K562 (cell line): ENCODE data around the gene PLXND1. TPM values are rescaled to one million over a fixed set of nuclear protein-coding genes. Genes with fewer than 3 reads are reported as not detected.

Experiments
- ATAC-seq: fragments of 200-7000 bp; cut with Tn5 transposase; 3 replicates; pipeline ENCODE4 v1.9.1; 2020; ENCODE audit warnings: moderate library complexity
- BruUV-seq: library from RNA; stranded (reverse); fragments of 400-500 nt; replicated peaks from 2 replicates; lab custom pipeline; 2021; lab: Mats Ljungman, UMichigan
- CTCF ChIA-PET: fragments of 300-600 bp; formaldehyde crosslinking; extraction: SDS; loops from one replicate; lab custom pipeline; 2021; ENCODE audit warnings: low intra/inter-chr PET ratio; lab: Yijun Ruan, JAX
- POLR2A ChIA-PET: fragments of 300-600, 350-650 bp; sonication (Branson Sonifier 250); formaldehyde crosslinking; extraction: SDS; loops from one replicate; lab custom pipeline; 2021; ENCODE audit warnings: antibody characterized with exemption, inconsistent platforms; lab: Yijun Ruan, JAX
- DNase-seq, 4 experiments: peaks; one replicate each; pipeline versions ENCODE4 v3.0.0 to v3.0.0-alpha.2; 2011 to 2018; ENCODE audit warnings: low spot score in 3 of 4, mixed read lengths in 3 of 4; ENCODE audit errors: extremely low read depth in 1 of 4
- FAIRE-seq: peaks from 2 replicates; lab custom pipeline; 2011; peaks lifted over from hg19 to GRCh38; lab: Jason Lieb, UNC
- H2AFZ ChIP-seq: 2 replicates; pipeline ENCODE4 v1.6.0; 2011; ENCODE audit warnings: low read depth, low read length, control low read depth, inconsistent platforms
- H3K27ac ChIP-seq: fragments of 200-600 bp; 3 replicates; pipeline ENCODE4 v1.8.0; 2011; ENCODE audit warnings: low read depth, mild to moderate bottlenecking, control low read depth, inconsistent platforms, low read length, moderate library complexity, mixed read lengths; ENCODE audit errors: extremely low read depth
- H3K27me3 ChIP-seq, 2 experiments: fragments of 300-600 bp in 1 of 2; 2 replicates in 1 of 2; 3 replicates in 1 of 2; pipeline versions ENCODE4 v1.6.0 to v1.8.0; 2011; ENCODE audit warnings: inconsistent platforms in 2 of 2, low read length in 2 of 2, mild to moderate bottlenecking in 1 of 2, mixed read lengths in 1 of 2, moderate library complexity in 1 of 2; ENCODE audit not compliant: control insufficient read depth in 2 of 2, insufficient read depth in 2 of 2
- H3K36me3 ChIP-seq: fragments of 300-600 bp; 3 replicates; pipeline ENCODE4 v1.8.0; 2011; ENCODE audit warnings: mild to moderate bottlenecking, low read length, inconsistent platforms; ENCODE audit not compliant: control insufficient read depth, insufficient read depth
- H3K4me1 ChIP-seq, 2 experiments: fragments of 200-600 bp in 1 of 2; replicated peaks in 1 of 2; 2 replicates in 1 of 2; 3 replicates in 1 of 2; pipeline versions ENCODE4 v1.5.1 to v1.8.0; 2011; ENCODE audit warnings: inconsistent platforms in 2 of 2, low read length in 2 of 2, mild to moderate bottlenecking in 1 of 2, mixed read lengths in 1 of 2, moderate library complexity in 1 of 2; ENCODE audit not compliant: control insufficient read depth in 2 of 2, insufficient read depth in 2 of 2
- H3K4me2 ChIP-seq: 2 replicates; pipeline ENCODE4 v1.6.1; 2011; ENCODE audit warnings: low read length, control low read depth, inconsistent platforms, mixed read lengths; ENCODE audit not compliant: insufficient read depth
- H3K4me3 ChIP-seq: fragments of 200-600 bp; sonication (generic), shearing (Covaris generic); 2 replicates; pipeline ENCODE4 v1.5.1; 2016; ENCODE audit warnings: control low read depth, inconsistent platforms
- H3K79me2 ChIP-seq: fragments of 200-600 bp; 3 replicates; pipeline ENCODE4 v1.8.0; 2011; ENCODE audit warnings: low read length, inconsistent platforms; ENCODE audit not compliant: control insufficient read depth, insufficient read depth
- H3K9ac ChIP-seq, 2 experiments: 2 replicates each; pipeline versions ENCODE4 v1.6.0 to v1.6.1; 2011; ENCODE audit warnings: low read depth in 2 of 2, low read length in 2 of 2, control low read depth in 1 of 2, inconsistent platforms in 1 of 2, mild to moderate bottlenecking in 1 of 2, mixed read lengths in 1 of 2; ENCODE audit not compliant: insufficient read depth in 1 of 2
- H3K9me1 ChIP-seq: one replicate; pipeline ENCODE4 v1.6.0; 2011; ENCODE audit warnings: inconsistent platforms, mild to moderate bottlenecking, low read length, moderate library complexity; ENCODE audit not compliant: control insufficient read depth, insufficient read depth
- H3K9me3 ChIP-seq: replicated peaks from 2 replicates; pipeline ENCODE4 v1.5.1; 2011; ENCODE audit warnings: low read depth, low read length, inconsistent platforms; ENCODE audit not compliant: control insufficient read depth, insufficient read depth
- H4K20me1 ChIP-seq: replicated peaks from 2 replicates; pipeline ENCODE4 v1.6.1; 2011; ENCODE audit warnings: low read length, inconsistent platforms, mixed read lengths; ENCODE audit not compliant: control insufficient read depth, insufficient read depth
- HDAC6 ChIP-seq: IDR thresholded peaks from 2 replicates; pipeline ENCODE4 v1.6.1; 2012; ENCODE audit warnings: low read depth, mild to moderate bottlenecking, control low read depth, inconsistent platforms, low read length, moderate library complexity
- HMGN3 ChIP-seq: IDR thresholded peaks from 2 replicates; pipeline ENCODE4 v1.6.1; 2011; ENCODE audit warnings: borderline replicate concordance, low read depth, mild to moderate bottlenecking, mixed read lengths, low read length; ENCODE audit not compliant: insufficient read length; ENCODE audit errors: extremely low read depth
- ILF3 ChIP-seq: fragments of 450-650 bp; IDR thresholded peaks from 2 replicates; pipeline ENCODE4 v1.6.1; 2018; ENCODE audit warnings: antibody characterized with exemption, mild to moderate bottlenecking, moderate library complexity, borderline replicate concordance
- JUN ChIP-seq, 2 experiments: sonication (generic) in 1 of 2; formaldehyde crosslinking in 1 of 2; IDR thresholded peaks; 2 replicates each; pipeline versions ENCODE4 v1.6.1 to v1.8.0; 2012 to 2022; ENCODE audit warnings: borderline replicate concordance in 2 of 2, mild to moderate bottlenecking in 2 of 2, improper control_type of control experiment in 1 of 2, low read depth in 1 of 2, low read length in 1 of 2, missing genetic modification reagents in 1 of 2
- NR2C1 ChIP-seq, 2 experiments: fragments of 450-650 bp; IDR thresholded peaks; 2 replicates each; pipeline ENCODE4 v1.6.1; 2017; ENCODE audit warnings: mild to moderate bottlenecking in 2 of 2, antibody characterized with exemption in 1 of 2, inconsistent platforms in 1 of 2, missing compliant biosample characterization in 1 of 2, missing genetic modification characterization in 1 of 2
- TEAD1 ChIP-seq, 2 experiments: fragments of 450-650 bp in 1 of 2; sonication (generic) in 1 of 2; formaldehyde crosslinking; IDR thresholded peaks; 2 replicates each; pipeline versions ENCODE4 v1.4.0 to v1.8.0; 2020 to 2022; ENCODE audit warnings: mild to moderate bottlenecking in 2 of 2, missing genetic modification reagents in 1 of 2
- WGBS: fragments of 100-300 bp; shearing (Covaris generic); methylation state at CpG from one replicate; pipeline ENCODE4 v1.1.6; 2016; ENCODE audit warnings: low coverage, mixed read lengths; ENCODE audit not compliant: insufficient coverage; ENCODE audit errors: missing lambda C conversion rate; 5-methylcytosine and 5-hydroxymethylcytosine counted together
- in situ Hi-C: fragments of 300-500 bp; cut with MboI; formaldehyde crosslinking; loops from 4 replicates; pipeline ENCODE4 v1.15.0; 2018; ENCODE audit warnings: inconsistent platforms, mixed read lengths
- intact Hi-C: fragments of 100-400 bp; cut with micrococcal nuclease; formaldehyde crosslinking; loops from 2 replicates; pipeline ENCODE4 v1.14.2; 2022
- polyA plus RNA-seq, 8 experiments: library from polyadenylated mRNA; depleted of rRNA in 4 of 8; stranded (reverse) in 5 of 8; unstranded in 3 of 8; fragments of >200 nt; fragmentation: Nextera tagmentation in 2 of 8; fragmentation: Illumina TruSeq in 1 of 8; extraction: Ambion mirVana in 2 of 8; extraction: Trizol in 1 of 8; gene quantifications; 2 replicates each; pipeline versions ENCODE4 v1.2.1 to v1.2.3, GENCODE V29; 2011 to 2014; ENCODE audit warnings: inconsistent platforms in 1 of 8, missing spikeins in 1 of 8
- total RNA-seq, 7 experiments: library from RNA; depleted of rRNA in 6 of 7; stranded (reverse); fragments of >200 nt in 6 of 7; fragmentation: Illumina TruSeq in 2 of 7; extraction: Trizol in 2 of 7; gene quantifications; 2 replicates each; pipeline versions ENCODE4 v1.2.1 to v1.2.3, GENCODE V29; 2011 to 2021; ENCODE audit warnings: low replicate concordance in 1 of 7
- TF ChIP-seq, protein P1 (sequence below), 2 experiments: IDR thresholded peaks; 2 replicates each; pipeline ENCODE4 v1.6.1; 2011; ENCODE audit warnings: borderline replicate concordance in 1 of 2, control low read depth in 1 of 2, low read depth in 1 of 2, low read length in 1 of 2, mild to moderate bottlenecking in 1 of 2, mixed read lengths in 1 of 2, moderate library complexity in 1 of 2; ENCODE audit not compliant: insufficient read depth in 1 of 2, insufficient read length in 1 of 2, poor library complexity in 1 of 2, severe bottlenecking in 1 of 2; ENCODE audit errors: extremely low read depth in 1 of 2
- TF ChIP-seq, protein P2 (sequence below): fragments of 450-650 bp; IDR thresholded peaks from 2 replicates; pipeline ENCODE4 v1.6.1; 2016; ENCODE audit warnings: low read depth

PLXND1 gene
- total and polyA plus RNA-seq, 9 of the 15 experiments (the other 6 are each of a cell fraction or from before 2014, with no cell fraction given) = 0.34 to 28.8 (median 14.0) TPM

DNA sequence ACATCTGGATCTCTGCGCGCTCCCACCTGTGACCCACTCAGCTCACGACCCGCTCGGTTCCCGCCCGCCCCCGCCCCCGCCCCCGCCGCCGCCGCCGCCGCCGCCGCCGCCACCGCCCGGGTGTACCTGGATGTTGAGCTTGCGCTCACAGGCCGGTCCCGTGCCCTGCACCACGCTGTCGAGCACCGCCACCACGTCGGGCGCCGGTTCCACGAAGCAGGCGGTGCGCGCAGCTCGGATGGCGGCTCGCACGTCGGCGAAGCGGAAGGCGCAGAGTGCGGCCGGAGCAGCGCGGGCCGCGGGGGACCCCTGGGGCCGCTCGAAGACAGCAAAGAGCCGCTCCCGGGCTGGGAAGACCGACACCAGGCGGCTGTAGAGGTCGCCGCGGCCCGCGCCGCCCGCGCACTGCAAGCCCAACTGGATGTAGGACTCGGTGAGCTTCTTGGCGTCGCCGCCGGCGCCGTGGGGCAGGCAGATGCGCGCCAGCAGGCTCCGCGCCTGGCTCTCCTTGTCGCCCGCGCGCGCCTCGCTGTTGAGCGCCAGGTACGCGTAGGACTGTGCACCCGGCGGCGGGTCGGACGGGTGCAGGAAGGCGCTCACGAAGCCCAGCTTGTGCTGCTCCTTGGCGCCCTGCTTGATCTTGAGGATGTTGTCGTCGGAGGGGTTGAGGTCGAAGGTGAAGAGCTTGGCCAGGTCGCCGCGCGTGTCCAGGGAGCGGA is 1.1 kb downstream of the PLXND1 start:
- H4K20me1 ChIP-seq = peaks cover 16% of the 10 kb centered on the region; the same call in 1 of the 2 replicates
- in situ Hi-C loops = no loop called here
- BruUV-seq = no TSS peak
- DNase-seq (peak in 1 of 4 experiments; percentile 64), ATAC-seq (peak; percentile 57), FAIRE-seq (no peak)
- H3K9me1 ChIP-seq = no peaks in the 10 kb centered on the region
- intact Hi-C loops = loop anchor here (10.0 kb wide), 1 partner anchor 221 kb away; no protein-coding TSS in a partner anchor
- peak overlapping the region; percentile 78 for H3K4me2 ChIP-seq
- H3K79me2 ChIP-seq = peaks cover 56% of the 10 kb centered on the region
- 2% methylated on average over 30 of the region's 98 CpGs for WGBS
- CTCF ChIA-PET = no interaction called here
- H2AFZ ChIP-seq = peak overlapping the region; percentile 68
- H3K27ac ChIP-seq = peak overlapping the region; percentile 48; the same call in 1 of the 3 replicates
- H3K4me1 ChIP-seq = peaks cover 30 to 73% of the 10 kb centered on the region in 2 experiments; a peak in 4 of 5 replicates
- H3K27me3 ChIP-seq = no peaks in the 10 kb centered on the region
- no peaks in the 10 kb centered on the region for H3K9me3 ChIP-seq
- H3K9ac ChIP-seq = peak overlapping the region; percentile 34 to 89; a peak in 3 of 4 replicates
- POLR2A ChIA-PET = interaction anchor here (0.6 to 1.5 kb wide), 3 partner anchors 9 to 127 kb away, joined by 3 to 9 read pairs (median 5); no protein-coding TSS in a partner anchor
- peaks cover 3% of the 10 kb centered on the region; the same call in 2 of the 3 replicates for H3K36me3 ChIP-seq
- peak overlapping the region; percentile 43 for H3K4me3 ChIP-seq
- TF ChIP-seq HMGN3 = peak; percentile 9
- TF ChIP-seq, protein P1, sequence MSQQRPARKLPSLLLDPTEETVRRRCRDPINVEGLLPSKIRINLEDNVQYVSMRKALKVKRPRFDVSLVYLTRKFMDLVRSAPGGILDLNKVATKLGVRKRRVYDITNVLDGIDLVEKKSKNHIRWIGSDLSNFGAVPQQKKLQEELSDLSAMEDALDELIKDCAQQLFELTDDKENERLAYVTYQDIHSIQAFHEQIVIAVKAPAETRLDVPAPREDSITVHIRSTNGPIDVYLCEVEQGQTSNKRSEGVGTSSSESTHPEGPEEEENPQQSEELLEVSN (IDR thresholded peaks at IDR 0.05; ENCODE audit: borderline replicate concordance in 1 of 2, extremely low read depth in 1 of 2, insufficient read depth in 1 of 2, insufficient read length in 1 of 2, low read depth in 1 of 2, low read length in 1 of 2, poor library complexity in 1 of 2, severe bottlenecking in 1 of 2) = peak in 1 of 2 experiments; percentile 31
- TF ChIP-seq TEAD1 (CRISPR knock-in tag; IDR thresholded peaks at IDR 0.05) = peak in 1 of 2 experiments; percentile 77; a peak in 1 of 4 replicates
- TF ChIP-seq, protein P2, sequence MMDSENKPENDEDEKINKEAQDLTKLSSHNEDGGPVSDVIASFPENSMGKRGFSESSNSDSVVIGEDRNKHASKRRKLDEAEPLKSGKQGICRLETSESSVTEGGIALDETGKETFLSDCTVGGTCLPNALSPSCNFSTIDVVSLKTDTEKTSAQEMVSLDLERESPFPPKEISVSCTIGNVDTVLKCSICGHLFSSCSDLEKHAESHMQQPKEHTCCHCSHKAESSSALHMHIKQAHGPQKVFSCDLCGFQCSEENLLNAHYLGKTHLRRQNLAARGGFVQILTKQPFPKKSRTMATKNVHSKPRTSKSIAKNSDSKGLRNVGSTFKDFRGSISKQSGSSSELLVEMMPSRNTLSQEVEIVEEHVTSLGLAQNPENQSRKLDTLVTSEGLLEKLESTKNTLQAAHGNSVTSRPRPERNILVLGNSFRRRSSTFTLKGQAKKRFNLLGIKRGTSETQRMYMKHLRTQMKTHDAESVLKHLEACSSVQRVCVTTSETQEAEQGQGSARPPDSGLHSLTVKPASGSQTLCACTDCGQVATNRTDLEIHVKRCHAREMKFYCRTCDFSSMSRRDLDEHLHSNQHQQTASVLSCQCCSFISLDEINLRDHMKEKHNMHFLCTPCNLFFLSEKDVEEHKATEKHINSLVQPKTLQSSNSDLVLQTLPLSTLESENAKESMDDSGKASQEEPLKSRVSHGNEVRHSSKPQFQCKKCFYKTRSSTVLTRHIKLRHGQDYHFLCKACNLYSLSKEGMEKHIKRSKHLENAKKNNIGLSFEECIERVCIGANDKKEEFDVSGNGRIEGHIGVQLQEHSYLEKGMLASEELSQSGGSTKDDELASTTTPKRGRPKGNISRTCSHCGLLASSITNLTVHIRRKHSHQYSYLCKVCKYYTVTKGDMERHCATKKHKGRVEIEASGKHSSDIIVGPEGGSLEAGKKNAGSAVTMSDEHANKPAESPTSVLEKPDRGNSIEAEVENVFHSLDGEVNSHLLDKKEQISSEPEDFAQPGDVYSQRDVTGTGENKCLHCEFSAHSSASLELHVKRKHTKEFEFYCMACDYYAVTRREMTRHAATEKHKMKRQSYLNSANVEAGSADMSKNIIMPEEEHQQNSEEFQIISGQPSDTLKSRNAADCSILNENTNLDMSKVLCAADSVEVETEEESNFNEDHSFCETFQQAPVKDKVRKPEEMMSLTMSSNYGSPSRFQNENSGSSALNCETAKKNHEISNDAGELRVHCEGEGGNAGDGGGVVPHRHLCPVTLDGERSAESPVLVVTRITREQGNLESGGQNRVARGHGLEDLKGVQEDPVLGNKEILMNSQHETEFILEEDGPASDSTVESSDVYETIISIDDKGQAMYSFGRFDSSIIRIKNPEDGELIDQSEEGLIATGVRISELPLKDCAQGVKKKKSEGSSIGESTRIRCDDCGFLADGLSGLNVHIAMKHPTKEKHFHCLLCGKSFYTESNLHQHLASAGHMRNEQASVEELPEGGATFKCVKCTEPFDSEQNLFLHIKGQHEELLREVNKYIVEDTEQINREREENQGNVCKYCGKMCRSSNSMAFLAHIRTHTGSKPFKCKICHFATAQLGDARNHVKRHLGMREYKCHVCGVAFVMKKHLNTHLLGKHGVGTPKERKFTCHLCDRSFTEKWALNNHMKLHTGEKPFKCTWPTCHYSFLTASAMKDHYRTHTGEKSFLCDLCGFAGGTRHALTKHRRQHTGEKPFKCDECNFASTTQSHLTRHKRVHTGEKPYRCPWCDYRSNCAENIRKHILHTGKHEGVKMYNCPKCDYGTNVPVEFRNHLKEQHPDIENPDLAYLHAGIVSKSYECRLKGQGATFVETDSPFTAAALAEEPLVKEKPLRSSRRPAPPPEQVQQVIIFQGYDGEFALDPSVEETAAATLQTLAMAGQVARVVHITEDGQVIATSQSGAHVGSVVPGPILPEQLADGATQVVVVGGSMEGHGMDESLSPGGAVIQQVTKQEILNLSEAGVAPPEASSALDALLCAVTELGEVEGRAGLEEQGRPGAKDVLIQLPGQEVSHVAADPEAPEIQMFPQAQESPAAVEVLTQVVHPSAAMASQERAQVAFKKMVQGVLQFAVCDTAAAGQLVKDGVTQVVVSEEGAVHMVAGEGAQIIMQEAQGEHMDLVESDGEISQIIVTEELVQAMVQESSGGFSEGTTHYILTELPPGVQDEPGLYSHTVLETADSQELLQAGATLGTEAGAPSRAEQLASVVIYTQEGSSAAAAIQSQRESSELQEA = no peak
- no peak for TF ChIP-seq JUN (IDR thresholded peaks at IDR 0.05; ENCODE audit: borderline replicate concordance, low read depth, low read length)
- 0 out of 2 replicates have a peak, but pooled peaks have one; percentile 59 for TF ChIP-seq JUN (CRISPR knock-in tag; IDR thresholded peaks at IDR 0.05; ENCODE audit: borderline replicate concordance)
- TF ChIP-seq HDAC6 = 0 out of 2 replicates have a peak, but pooled peaks have one; percentile 44
- TF ChIP-seq ILF3 = no peak
- no peak; the same call in 1 of the 2 replicates for TF ChIP-seq NR2C1 (IDR thresholded peaks at IDR 0.05)
- peak; percentile 36; the same call in 1 of the 2 replicates for TF ChIP-seq NR2C1 (tag; IDR thresholded peaks at IDR 0.05)
